ENCODE results near the gene ECE2. TPM values are rescaled to one million over a fixed set of nuclear protein-coding genes. Genes with fewer than 3 reads are reported as not detected.

The ECE2 gene
- total and polyA plus RNA-seq, 10 of the 15 experiments (the other 5 are each of a cell fraction or from before 2014, with no cell fraction given) = not detected

GRCh38 chr3:184290331-184290730 is 14.5 kb downstream of the ECE2 start:
- no peak for FAIRE-seq
- ChIA-PET CTCF (interaction anchor here (1.8 to 1.9 kb wide), 2 partner anchors 63 to 395 kb away, joined by 5 to 12 read pairs; no protein-coding TSS in a partner anchor), SMC1A (ENCODE audit: uncharacterized antibody, unreplicated experiment) (no interaction called here)

More at GRCh38 chr3:184290331-184290730, 14.5 kb downstream of the ECE2 start:
- DNase-seq (ENCODE audit: low read depth, low spot score) (no peak), ATAC-seq (no peak)
- Histone ChIP-seq H4K20me1 (ENCODE audit: control insufficient read depth, insufficient read depth) (no peaks in the 10 kb centered on the region), H3K4me3 (no peak overlapping the region), H3K36me3 (ENCODE audit: control insufficient read depth in 2 of 2, insufficient read depth in 2 of 2, low read length in 1 of 2) (no peaks in the 10 kb centered on the region), H3K27ac (ENCODE audit: control insufficient read depth, insufficient read depth) (no peak overlapping the region), H3K9ac (ENCODE audit: control insufficient read depth, insufficient read depth, low read length) (no peak overlapping the region), H3K27me3 (replicated peaks in 1 of 2; ENCODE audit: control insufficient read depth in 2 of 2, insufficient read depth in 2 of 2, low read length in 1 of 2) (no peaks in the 10 kb centered on the region), H2AFZ (ENCODE audit: control insufficient read depth, low read depth, low read length) (no peak overlapping the region), H3K79me2 (ENCODE audit: control insufficient read depth, insufficient read depth, low read length) (no peaks in the 10 kb centered on the region), H3K9me3 (replicated peaks; ENCODE audit: control insufficient read depth, insufficient read depth, low read length) (no peaks in the 10 kb centered on the region), H3K4me2 (ENCODE audit: control insufficient read depth, insufficient read depth) (no peak overlapping the region), H3K4me1 (ENCODE audit: control insufficient read depth, insufficient read depth, low read length) (no peaks in the 10 kb centered on the region)
- POLR2A ChIA-PET = no interaction called here
- TF ChIP-seq SKIL (IDR thresholded peaks at IDR 0.05; ENCODE audit: low read depth, poor library complexity, severe bottlenecking) = no peak
- TF ChIP-seq, protein P1, sequence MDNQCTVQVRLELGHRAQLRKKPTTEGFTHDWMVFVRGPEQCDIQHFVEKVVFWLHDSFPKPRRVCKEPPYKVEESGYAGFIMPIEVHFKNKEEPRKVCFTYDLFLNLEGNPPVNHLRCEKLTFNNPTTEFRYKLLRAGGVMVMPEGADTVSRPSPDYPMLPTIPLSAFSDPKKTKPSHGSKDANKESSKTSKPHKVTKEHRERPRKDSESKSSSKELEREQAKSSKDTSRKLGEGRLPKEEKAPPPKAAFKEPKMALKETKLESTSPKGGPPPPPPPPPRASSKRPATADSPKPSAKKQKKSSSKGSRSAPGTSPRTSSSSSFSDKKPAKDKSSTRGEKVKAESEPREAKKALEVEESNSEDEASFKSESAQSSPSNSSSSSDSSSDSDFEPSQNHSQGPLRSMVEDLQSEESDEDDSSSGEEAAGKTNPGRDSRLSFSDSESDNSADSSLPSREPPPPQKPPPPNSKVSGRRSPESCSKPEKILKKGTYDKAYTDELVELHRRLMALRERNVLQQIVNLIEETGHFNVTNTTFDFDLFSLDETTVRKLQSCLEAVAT (IDR thresholded peaks at IDR 0.05) = no peak
- TF ChIP-seq ZZZ3 (IDR thresholded peaks at IDR 0.05; ENCODE audit: control insufficient read depth, insufficient read length, low read depth) = no peak
- TF ChIP-seq ZNF24 (IDR thresholded peaks at IDR 0.05) = no peak
- TF ChIP-seq CREM (IDR thresholded peaks at IDR 0.05; ENCODE audit: low read depth) = no peak
- no peak for TF ChIP-seq NFXL1 (IDR thresholded peaks at IDR 0.05; ENCODE audit: borderline replicate concordance)
- no peak for TF ChIP-seq ATF3 (IDR thresholded peaks at IDR 0.05; ENCODE audit: borderline replicate concordance, extremely low read depth, low read depth, low read length)
- TF ChIP-seq YBX1 (IDR thresholded peaks at IDR 0.05) = no peak
- intact Hi-C loops (cut with micrococcal nuclease; ENCODE audit: unreplicated experiment) = no loop called here
- WGBS (ENCODE audit: insufficient coverage, insufficient replicate concordance, low lambda C conversion rate, missing lambda C conversion rate) = 72% methylated on average over 8 of the region's 10 CpGs
- RAD21 ChIA-PET (ENCODE audit: unreplicated experiment) = interaction anchor here (0.6 to 1.0 kb wide), 2 partner anchors 394 to 395 kb away, joined by 3 to 4 read pairs; no protein-coding TSS in a partner anchor
- in situ Hi-C loops (cut with MboI) = no loop called here
- BruUV-seq (replicated peaks) = no TSS peak
